ENCODE data around the gene IYD.
"Not testable (repeated sequence)": the region's sequence is repeated elsewhere in the genome, so short reads cannot be mapped to it uniquely, and the experiment has no call there.

Gene IYD

DNA sequence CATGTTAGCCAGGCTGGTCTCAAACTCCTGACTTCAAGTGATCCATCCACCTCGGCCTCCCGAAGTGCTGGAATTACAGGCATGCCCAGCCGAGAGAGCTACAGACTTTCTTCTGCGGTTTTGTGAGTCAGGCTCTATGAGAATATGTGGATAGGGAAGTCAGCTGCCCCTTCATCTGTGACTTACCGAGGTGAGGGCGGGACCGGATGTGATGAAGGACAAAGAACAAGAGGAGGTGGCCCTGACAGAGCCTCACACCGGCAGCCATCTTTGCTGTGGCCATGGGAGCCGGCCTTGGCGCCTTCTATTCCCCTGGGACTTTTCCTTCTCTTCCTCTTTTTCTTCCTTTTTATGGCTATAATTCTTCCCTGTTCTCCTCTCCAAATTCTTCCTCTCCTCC lies 67.0 kb downstream of the IYD start:
- DNase-seq, result no peak

DNA sequence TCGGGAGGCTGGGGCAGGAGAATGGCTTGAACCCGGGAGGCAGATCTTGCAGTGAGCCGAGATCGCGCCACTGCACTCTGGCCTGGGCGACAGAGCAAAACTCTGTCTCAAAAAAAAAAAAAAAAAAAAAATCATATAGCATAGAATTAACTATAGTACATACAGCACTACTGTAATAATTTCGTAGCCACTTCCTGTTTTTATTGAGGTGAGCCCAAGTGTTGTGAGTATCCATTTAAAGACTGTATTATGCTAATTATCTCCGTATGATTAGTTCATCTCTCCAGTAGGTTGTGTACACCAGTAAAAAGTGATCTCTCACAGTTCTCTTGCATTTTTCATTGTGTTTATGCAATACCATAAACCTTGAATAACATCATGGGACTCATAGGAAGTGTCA lies 70.6 kb downstream of the IYD start:
- no peak for DNase-seq

- no peak for DNase-seq
Measured at GRCh38 chr6:150443621-150444020, 74.8 kb downstream of the IYD start.

DNA sequence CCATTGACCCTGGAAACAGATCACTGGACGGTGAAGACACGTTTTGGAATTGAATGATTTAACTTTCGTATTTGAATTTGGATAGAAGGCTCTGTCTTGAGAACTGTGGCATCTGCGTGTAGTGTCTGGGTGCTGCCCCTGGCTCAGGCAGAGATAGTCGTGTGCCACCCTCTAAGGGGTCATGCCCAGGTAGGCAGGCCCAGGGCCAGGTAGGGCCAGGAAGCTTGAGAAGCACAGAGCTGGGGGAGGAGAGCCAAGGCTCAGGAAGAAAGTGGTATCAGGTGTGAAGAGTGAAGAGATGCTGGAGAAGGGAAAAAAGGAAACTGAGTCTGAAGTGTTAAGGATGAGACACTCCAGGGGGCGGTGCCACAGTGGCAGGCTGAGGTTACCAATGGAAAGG lies 75.5 kb downstream of the IYD start:
- no peak for DNase-seq

DNA sequence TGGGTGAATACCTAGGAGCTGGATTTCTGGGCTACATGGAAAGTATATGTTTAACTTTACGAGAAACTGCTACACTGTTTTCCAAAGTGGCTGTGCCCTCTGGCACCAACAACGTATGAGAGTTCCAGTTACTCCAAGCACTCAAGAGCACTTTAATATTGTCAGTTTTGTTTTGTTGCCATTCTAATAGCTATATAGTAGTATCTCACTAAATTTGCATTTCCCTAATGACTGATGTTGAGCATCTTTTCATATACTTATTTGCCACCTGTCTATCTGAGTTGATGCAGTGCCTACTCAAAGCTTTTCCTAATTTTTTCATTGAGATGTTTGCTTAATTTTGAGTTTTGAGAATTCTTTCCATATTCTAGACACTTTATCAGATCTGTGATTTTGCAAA lies 76.7 kb downstream of the IYD start:
- no peak for DNase-seq

DNA sequence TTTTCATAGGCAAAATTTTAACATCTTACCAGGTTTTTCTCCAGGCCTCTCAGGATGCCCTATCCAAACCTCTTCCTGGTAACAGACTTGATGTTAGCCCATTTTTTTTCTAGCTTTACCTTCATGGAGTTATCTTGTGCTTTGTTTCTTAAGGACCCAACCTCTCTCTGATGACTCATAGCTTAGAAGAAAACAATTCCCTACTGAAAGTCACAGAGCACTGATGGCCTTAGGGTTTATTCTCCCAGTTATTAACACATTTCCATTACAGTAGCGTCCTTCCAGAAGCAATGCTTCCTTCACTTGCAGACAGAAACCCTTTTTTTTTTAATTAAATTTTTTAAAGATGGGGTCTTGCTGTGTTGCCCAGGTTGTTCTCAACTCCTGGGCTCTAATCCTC lies 79.4 kb downstream of the IYD start:
- DNase-seq, result no peak

GRCh38 chr6:150449055-150449454 lies 80.2 kb downstream of the IYD start:
- DNase-seq, result not testable (repeated sequence)

- DNase-seq, result no peak
Measured at GRCh38 chr6:150450918-150451317, 82.1 kb downstream of the IYD start.

- DNase-seq, result no peak
Measured at GRCh38 chr6:150451807-150452427, 83.1 kb downstream of the IYD start.

DNA sequence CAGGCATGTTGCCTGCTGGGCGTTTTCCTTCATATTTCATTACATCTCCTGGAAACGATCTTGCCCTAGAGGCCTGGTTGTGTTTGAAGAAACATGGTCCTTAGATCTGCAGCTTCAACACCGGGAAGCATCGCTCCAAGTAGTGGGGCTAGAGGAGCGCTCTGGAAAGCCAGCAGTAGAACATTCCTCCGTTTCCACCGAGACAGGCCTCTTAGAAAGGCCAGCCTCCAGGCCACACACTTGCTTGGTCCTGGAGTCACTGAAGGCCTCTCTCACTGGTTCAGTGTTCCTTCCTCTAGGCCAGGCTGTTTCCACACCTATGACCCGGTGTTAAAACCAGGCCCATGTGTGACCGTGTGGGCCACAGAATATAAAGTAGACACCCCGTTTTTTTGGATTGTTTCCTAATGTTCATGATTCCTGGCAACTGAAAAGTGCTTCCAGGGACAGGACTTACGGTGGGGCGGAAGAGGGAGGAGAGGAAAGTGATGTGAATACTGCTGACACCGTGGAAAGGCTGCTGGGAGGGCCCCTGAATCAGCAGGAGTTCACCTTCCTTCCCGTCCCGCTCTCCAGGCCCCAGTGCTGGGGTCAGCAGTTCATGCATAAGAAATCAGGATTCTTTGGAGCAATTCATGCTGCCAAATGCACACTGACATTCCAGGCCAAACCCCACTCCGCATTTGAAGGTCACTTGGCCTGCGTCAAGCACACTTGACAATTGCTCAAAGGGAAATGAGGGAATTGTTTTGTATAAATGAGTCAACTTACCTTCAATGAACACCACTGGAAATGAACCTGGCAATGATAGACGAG lies 83.8 kb downstream of the IYD start:
- DNase-seq, result no peak

DNA sequence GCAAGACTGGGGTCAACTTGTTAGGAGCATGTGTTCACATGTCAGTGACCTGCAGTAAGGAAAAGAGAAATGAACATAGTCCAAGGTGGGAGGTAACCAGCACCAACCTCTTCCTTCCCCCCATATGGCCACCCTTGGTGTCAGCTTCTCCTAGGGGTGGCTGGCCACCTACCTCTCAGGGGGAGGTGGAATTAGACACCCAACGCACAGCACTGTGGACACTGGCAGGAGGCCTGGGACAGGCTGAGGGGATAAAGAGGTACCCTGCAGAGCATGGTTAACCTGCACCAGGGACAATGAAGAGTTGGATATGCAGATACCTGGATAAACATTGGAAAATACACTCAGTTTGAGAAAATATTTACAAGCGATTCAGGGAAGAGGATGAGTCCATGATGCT lies 84.5 kb downstream of the IYD start:
- DNase-seq, result no peak
